Body of pancreas (tissue), 4 donors: ENCODE measurements around the gene IRF6.

Source experiments
- CTCF ChIP-seq, 7 experiments: fragments of 450-650 bp in 4 of 7; fragments of 200-600 bp in 3 of 7; sonication (generic) in 3 of 7; IDR thresholded peaks; one replicate each; pipeline ENCODE4 v1.5.1; 2016 to 2019; ENCODE audit warnings: antibody characterized with exemption in 7 of 7
- POLR2A ChIP-seq, 3 donors: fragments of 450-650 bp; IDR thresholded peaks; one replicate each; pipeline ENCODE4 v1.6.1; 2016; ENCODE audit warnings: antibody characterized with exemption in 3 of 3, mild to moderate bottlenecking in 2 of 3

GRCh38 chr1:209759829-209760359, 46.0 kb downstream of the IRF6 start:
- TF ChIP-seq CTCF (IDR thresholded peaks at IDR 0.05) (no peak), POLR2A (IDR thresholded peaks at IDR 0.05) (no peak)
